WERI-Rb-1 (cell line): ENCODE measurements around the gene SIAH2.

Experiments used
- DNase-seq: peaks from one replicate; pipeline ENCODE4 v3.0.0-alpha.2; 2020
- H3K27ac ChIP-seq: fragments of 250-450 bp; sonication (Bioruptor Pico); 2 replicates; pipeline ENCODE4 v1.5.1; 2020; ENCODE audit warnings: mild to moderate bottlenecking, moderate library complexity
- H3K27me3 ChIP-seq: fragments of 250-450 bp; sonication (Bioruptor Pico); 2 replicates; pipeline ENCODE4 v1.5.1; 2021; ENCODE audit warnings: mild to moderate bottlenecking, low read depth, moderate library complexity; ENCODE audit not compliant: insufficient read depth, severe bottlenecking
- H3K36me3 ChIP-seq: fragments of 250-450 bp; sonication (Bioruptor Pico); 2 replicates; pipeline ENCODE4 v1.5.1; 2020; ENCODE audit warnings: mild to moderate bottlenecking, moderate library complexity
- H3K4me3 ChIP-seq: 2 replicates; pipeline ENCODE4 v1.5.1; 2011; ENCODE audit warnings: low read depth, mild to moderate bottlenecking, control low read depth, low read length
- H3K9me3 ChIP-seq: fragments of 250-450 bp; sonication (Bioruptor Pico); 2 replicates; pipeline ENCODE4 v1.5.1; 2021; ENCODE audit warnings: mild to moderate bottlenecking, moderate library complexity; ENCODE audit not compliant: severe bottlenecking
- CTCF ChIP-seq: IDR thresholded peaks from 2 replicates; pipeline ENCODE4 v1.5.1; 2011; ENCODE audit warnings: low read depth, mild to moderate bottlenecking, control low read depth, inconsistent platforms, low read length

Gene SIAH2

GRCh38 chr3:150727653-150728502 lies 35.1 kb downstream of the SIAH2 start:
- H3K4me3 ChIP-seq: no peak overlapping the region
- no peaks in the 10 kb centered on the region for H3K36me3 ChIP-seq
- H3K27me3 ChIP-seq: peaks cover 83% of the 10 kb centered on the region
- DNase-seq: no peak
- H3K27ac ChIP-seq: no peak overlapping the region
- no peaks in the 10 kb centered on the region for H3K9me3 ChIP-seq
- TF ChIP-seq CTCF: no peak

- Histone ChIP-seq H3K36me3 (no peaks in the 10 kb centered on the region), H3K9me3 (no peaks in the 10 kb centered on the region), H3K27me3 (peaks cover 82% of the 10 kb centered on the region), H3K4me3 (no peak overlapping the region), H3K27ac (no peak overlapping the region)
- TF ChIP-seq CTCF: no peak
- DNase-seq: no peak
These were observed 37.4 kb downstream of the SIAH2 start for GRCh38 chr3:150725548-150725947.

DNA sequence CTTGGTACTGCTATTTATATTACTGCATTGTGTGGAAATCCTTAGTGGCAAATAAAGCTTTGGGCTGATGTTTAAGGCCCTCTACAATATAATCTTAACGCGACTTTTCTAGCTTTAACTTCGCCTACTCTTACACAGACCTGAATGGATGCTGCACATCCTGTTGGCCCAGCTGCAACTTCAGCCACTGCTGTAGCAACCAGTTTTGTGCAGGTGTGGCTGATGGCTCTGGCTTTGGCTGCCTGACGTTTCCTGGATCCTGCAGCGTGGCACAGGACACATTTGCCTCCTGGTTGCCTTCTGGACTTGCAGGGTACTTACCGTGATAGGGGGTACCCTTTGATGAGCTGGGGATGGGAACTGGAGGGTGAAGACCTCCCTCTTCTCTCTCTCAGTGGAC lies 39.0 kb downstream of the SIAH2 start:
- H3K27ac ChIP-seq: no peak overlapping the region
- no peak for DNase-seq
- no peaks in the 10 kb centered on the region for H3K9me3 ChIP-seq

DNA sequence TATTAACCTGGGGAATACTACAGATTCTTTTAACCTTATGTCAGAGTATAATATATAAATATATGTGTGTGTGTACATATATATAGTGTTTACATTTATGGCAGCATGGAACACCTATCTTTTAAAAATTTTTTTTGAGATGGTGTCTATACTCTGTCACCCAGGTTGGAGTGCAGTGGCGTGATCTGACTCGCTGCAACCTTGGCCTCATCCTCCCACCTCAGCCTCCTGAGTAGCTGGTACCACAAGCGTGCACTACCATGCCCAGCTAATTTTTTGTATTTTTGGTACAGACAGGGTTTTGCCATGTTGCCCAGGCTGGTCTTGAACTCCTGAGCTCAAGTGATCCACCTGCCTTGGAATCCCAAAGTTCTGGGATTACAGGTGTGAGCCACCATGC lies 40.7 kb downstream of the SIAH2 start:
- peaks cover 76% of the 10 kb centered on the region for H3K27me3 ChIP-seq
- no peak for TF ChIP-seq CTCF
- no peaks in the 10 kb centered on the region for H3K36me3 ChIP-seq
- no peak overlapping the region for H3K27ac ChIP-seq
- H3K9me3 ChIP-seq: no peaks in the 10 kb centered on the region
- DNase-seq: no peak
- no peak overlapping the region for H3K4me3 ChIP-seq

More for the DNA sequence above, 39.0 kb downstream of the SIAH2 start:
- no peak for TF ChIP-seq CTCF
- Histone ChIP-seq H3K4me3 (no peak overlapping the region), H3K36me3 (no peaks in the 10 kb centered on the region), H3K27me3 (peaks cover 83% of the 10 kb centered on the region)

DNA sequence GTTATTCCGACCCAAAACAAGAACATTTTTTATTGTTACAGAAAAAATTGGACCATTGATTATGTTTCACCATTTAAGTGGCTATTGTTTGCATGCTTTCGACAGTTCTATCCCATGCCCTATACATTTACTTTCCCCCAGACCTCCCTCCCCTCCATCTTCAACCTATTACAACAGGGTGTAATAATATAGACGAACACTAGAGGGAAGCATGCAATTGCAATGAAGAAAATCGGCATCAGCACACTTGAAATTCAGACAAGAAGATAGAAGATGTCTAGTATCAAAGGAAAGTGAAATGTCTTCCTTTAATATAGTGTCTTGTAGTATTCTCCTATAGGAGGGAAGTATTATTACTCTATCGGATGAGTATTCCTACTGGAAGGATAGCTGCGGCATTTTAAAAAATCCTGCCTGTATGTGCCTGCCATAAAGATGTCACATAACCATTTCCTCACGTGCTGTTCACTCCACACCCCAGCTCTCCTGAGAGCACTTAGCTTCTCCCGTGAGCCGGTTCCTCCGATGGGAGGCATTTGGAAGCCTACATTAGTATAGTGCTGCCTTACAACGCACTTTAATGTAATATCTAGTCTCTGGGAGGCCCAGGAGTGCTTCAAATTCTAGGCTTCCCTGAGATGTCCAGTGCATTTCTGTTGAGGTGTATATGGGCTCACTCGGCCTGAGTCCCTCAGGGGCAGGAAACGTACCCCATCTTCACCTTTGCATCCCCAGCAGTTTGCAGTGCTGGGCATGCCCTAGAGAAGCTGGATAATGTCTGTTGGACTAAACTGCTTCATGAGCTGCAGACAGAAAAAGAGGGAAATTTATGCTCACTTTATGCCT lies 41.5 kb downstream of the SIAH2 start:
- Histone ChIP-seq H3K27ac (no peak overlapping the region), H3K4me3 (no peak overlapping the region), H3K36me3 (no peaks in the 10 kb centered on the region), H3K9me3 (no peaks in the 10 kb centered on the region), H3K27me3 (peaks cover 68% of the 10 kb centered on the region)
- peak; percentile 38; the same call in 1 of the 2 replicates for TF ChIP-seq CTCF
- DNase-seq: no peak
